KOPT-K1 (cell line): ENCODE results near the gene TMBIM6.
"Not testable (repeated sequence)": the region's sequence is repeated elsewhere in the genome, so short reads cannot be mapped to it uniquely, and the experiment has no call there.

Experiments
- H3K27ac ChIP-seq: fragments of 200-600 bp; sonication (generic); 2 replicates; pipeline ENCODE4 v1.5.1; 2016; ENCODE audit warnings: antibody characterized with exemption, mild to moderate bottlenecking, low read depth, low read length; ENCODE audit not compliant: poor library complexity, severe bottlenecking
- H3K36me3 ChIP-seq: fragments of 200-600 bp; sonication (generic); 2 replicates; pipeline ENCODE4 v1.5.1; 2017; ENCODE audit warnings: antibody characterized with exemption, mild to moderate bottlenecking, low read length, moderate library complexity; ENCODE audit not compliant: insufficient read depth
- H3K9me3 ChIP-seq: fragments of 200-600 bp; sonication (generic); 2 replicates; pipeline ENCODE4 v1.5.1; 2017; ENCODE audit warnings: antibody characterized with exemption, low read length, mild to moderate bottlenecking; ENCODE audit not compliant: insufficient read depth, poor library complexity, severe bottlenecking

TMBIM6 gene

DNA sequence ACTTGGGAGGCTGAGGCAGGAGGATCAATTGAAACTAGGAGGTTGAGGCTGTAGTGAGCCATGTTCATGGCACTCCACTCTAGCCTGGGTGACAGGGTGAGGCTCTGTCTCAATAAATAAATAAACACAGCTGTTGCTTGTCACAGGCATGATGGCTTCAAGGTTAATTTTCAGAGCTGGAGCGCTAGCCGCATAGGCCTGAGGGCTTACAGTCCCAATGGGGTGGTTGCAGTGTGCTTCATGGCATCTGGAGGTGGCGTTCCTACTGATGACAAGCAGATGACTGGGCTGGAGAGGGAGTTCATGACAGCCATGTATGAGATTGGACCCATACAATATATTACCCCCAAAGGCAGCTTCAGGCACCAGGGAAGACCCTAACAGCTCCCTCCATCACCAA lies 32.5 kb upstream of the TMBIM6 start:
- Histone ChIP-seq H3K36me3 (no peaks in the 10 kb centered on the region), H3K27ac (no peak overlapping the region), H3K9me3 (no peaks in the 10 kb centered on the region)

DNA sequence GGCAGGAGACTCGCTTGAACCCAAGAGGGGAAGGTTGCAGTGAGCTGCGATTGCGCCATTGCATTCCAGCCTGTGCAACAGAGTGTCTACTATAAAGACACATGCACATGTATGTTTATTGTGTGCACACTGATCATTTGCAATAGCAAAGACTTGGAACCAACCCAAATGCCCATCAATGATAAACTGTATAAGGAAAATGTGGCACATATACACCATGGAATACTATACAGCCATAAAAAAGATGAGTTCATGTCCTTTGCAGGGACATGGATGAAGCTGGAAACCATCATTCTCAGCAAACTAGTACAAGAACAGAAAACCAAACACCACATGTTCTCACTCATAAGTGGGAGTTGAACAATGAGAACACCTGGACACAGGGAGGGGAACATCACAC lies 27.4 kb upstream of the TMBIM6 start:
- H3K9me3 ChIP-seq, H3K36me3 ChIP-seq, H3K27ac ChIP-seq: not testable (repeated sequence)

DNA sequence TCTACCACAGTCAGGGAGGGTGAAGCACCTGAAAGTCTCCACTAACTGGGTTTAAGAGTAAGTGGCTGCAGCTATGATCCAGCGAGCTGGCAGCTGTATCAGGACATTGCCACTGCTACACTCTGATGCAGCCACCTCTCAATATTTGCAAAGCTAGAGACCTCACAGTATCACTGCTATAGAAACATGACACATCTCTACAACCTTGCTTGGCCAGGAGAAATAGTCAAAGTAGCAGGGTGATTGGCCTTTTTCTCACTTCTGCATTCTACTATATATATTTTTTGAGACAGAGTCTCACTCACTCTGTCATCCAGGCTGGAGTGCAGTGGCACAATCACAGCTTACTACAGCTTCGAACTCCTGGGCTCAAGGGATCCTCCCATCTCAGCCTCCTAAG lies 24.8 kb upstream of the TMBIM6 start:
- Histone ChIP-seq H3K27ac (no peak overlapping the region), H3K9me3 (no peaks in the 10 kb centered on the region), H3K36me3 (no peaks in the 10 kb centered on the region)

DNA sequence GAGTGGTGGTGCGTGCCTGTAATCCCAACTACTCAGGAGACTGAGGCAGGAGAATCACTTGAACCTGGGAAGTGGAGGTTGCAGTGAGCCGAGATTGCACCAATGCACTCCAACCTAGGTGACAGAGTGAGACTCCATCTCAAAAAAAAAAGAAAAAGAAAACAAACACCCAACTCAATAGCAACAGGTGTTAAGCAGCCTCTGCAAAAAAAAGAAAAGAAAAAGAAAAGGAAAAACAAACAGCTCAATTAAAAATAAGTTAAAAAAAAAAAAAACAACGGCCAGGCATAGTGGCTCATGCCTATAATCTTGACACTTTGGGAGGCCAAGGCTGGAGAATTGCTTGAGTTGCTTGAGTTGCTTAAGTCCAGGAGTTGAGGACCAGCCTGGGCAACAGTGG lies 23.6 kb upstream of the TMBIM6 start:
- H3K9me3 ChIP-seq, H3K27ac ChIP-seq, H3K36me3 ChIP-seq: not testable (repeated sequence)

DNA sequence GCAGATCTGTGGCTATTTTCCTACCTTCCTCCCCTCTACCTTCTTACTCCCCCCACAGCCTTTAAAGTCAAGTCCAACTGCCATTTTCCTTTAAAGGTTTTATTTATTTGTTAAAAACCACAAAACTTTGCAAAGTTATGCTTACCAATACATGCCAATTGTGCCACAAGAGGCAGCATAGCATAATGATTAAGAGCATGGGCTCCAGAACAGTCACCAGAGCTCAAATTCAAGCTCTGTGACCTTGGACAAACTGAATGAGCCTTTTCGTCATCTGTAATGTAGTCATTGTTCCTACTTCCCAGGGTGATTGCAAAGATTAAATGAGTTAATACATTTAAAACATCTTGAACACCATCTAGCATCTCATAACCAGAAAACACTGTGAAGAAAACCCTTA lies 21.1 kb upstream of the TMBIM6 start:
- no peaks in the 10 kb centered on the region for H3K36me3 ChIP-seq
- H3K27ac ChIP-seq: no peak overlapping the region
- H3K9me3 ChIP-seq: no peaks in the 10 kb centered on the region

DNA sequence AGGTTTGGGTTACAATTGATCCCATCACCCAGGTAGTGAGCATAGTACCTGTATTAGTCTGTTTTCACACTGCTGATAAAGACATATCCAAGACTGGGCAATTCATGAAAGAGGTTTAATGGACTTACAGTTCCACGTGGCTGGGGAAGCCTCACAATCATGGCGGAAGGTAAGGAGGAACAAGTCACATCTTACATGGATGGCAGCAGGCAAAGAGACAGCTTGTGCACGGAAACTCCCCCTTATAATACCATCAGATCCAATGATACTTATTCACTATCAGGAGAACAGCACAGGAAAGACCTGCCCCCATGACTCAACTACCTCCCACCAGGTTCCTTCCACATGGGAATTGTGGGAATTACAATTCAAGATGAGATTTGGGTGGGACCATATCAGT lies 20.0 kb upstream of the TMBIM6 start:
- not testable (repeated sequence) for H3K9me3 ChIP-seq, H3K27ac ChIP-seq, H3K36me3 ChIP-seq

DNA sequence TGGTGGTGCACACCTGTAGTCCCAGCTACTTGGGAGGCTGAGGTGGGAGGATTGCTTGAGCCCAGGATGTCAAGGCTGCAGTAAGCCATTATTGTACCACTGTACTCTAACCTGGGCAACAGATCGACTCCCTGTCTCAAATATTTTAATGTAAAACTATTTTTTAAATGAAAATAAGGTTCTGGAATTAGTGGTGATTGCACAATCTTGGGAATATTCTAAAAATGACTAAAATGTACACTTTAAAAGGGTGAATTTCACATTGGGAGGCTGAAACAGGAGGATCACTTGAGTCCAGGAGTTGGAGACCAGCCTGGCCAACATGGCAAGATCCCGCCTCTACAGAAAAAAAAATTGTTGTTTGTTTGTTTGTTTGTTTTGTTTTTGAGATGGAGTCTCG lies 12.9 kb upstream of the TMBIM6 start:
- H3K9me3 ChIP-seq: no peaks in the 10 kb centered on the region
- H3K27ac ChIP-seq: no peak overlapping the region
- no peaks in the 10 kb centered on the region for H3K36me3 ChIP-seq

DNA sequence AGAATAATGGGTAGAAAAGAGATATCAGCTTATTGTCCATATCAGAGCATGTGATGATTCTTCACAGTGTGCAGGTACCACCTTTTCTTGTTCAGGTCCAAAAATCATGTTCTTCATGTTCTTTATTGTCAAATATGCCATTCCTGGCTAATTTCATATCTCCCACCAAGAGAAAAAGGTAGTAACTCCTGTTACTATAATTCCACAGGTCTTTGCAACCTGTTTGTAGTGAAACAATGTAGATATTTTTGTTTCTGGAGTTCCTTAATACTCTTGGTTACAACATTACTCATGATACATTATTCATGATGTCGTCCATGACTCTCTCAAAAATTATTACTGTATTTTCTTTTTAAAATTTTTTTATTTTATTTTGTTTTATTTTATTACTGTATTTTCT lies 11.3 kb upstream of the TMBIM6 start:
- H3K27ac ChIP-seq: no peak overlapping the region
- no peaks in the 10 kb centered on the region for H3K36me3 ChIP-seq
- peaks cover under 1% of the 10 kb centered on the region for H3K9me3 ChIP-seq

DNA sequence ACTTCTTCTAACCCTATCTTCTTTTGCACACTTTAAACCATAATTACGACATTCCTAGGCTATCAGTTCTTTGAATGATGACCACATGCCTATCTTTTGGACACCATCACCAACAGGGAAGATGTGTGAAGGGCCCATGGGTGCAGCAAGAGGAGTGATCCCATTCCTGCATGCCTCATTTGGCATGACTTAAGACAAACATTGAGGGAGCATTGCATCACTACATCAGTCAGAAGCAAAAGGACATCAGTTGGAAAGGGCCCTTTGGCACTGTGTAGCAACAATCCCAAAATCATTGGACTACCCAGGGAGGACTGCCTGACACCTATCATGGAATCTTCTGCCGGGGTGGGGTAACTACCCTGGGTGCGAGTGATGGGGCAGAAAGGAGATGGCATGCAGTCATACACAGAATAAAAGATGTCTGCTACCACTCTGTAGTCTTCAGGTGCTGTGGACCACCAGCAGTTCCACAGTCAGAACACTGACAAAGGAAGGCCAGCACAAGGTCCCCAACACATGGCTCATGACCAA lies 10.7 kb upstream of the TMBIM6 start:
- H3K36me3 ChIP-seq: no peaks in the 10 kb centered on the region
- H3K9me3 ChIP-seq: peaks cover 6% of the 10 kb centered on the region
- H3K27ac ChIP-seq: no peak overlapping the region

DNA sequence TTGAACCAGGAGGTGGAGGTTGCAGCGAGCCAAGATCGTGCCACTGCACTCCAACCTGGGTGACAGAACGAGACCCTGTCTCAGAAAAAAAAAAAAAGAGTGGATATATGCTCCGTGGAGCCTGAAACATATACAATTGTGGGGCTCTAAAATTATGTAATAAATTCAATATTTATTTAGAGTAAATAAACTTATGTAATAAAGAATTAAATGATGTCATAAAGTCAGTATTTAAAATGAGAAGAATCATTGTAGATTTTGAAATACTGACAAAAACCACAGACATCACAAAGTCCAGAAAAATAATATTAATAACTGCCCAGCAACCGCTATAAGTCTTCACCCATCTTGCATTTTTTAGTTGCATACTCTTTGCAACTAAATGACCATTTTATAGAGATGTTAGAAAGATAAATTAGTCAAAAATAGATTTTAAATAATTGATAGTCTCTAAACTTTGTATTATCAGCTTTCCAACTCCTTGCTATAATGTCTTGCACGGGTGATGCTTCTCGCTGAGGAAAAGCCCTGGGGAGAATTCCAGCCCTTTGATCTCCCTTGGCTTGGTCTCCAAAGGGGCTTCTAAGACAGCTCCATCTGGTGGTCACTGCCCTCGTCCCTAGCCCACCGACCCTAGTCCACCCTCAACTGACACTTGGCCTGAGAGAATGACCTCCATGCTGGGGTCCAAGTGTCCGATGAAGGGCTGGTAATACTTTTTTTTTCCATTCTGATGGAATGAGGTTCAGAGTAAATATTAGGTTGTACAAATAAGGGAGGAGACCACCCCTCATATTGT lies 7.9 kb upstream of the TMBIM6 start:
- Histone ChIP-seq H3K27ac (no peak overlapping the region), H3K9me3 (peaks cover 7% of the 10 kb centered on the region), H3K36me3 (no peaks in the 10 kb centered on the region)

DNA sequence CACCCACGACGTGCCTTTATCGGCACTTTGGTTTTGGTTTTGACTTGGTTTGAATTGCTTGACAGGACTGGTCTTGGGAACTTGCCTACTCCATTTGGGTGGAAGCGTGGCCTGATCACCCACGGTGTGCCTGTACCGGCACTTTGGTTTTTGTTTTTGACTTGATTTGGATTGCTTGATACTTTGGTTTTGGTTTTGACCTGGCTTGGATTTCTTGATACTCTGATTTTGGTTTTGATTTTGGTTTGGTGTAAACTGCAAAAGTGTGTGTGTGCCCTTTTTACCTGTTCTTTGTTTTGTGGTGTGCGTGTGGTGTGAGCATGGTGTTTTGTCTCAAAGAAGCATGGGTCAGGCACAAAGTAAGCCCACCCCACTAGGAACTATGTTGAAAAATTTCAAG lies 6.5 kb upstream of the TMBIM6 start:
- H3K36me3 ChIP-seq, H3K9me3 ChIP-seq, H3K27ac ChIP-seq: not testable (repeated sequence)

DNA sequence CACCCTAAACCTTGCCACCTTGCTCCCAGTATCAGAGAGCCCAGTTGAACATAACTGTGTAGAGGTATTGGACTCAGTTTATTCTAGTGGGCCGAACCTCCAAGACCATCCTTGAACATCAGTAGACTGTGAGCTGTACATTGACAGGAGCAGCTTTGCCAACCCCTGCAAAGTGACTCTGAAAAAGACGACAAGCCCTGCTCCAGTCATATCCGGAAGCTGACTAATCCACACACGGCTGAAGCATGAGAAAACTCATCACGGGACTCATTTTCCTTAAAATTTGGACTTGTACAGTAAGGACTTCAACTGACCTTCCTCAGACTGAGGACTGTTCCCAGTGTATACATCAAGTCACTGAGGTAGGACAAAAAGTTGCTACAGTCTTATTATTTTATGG lies 2.6 kb upstream of the TMBIM6 start:
- not testable (repeated sequence) for H3K9me3 ChIP-seq, H3K36me3 ChIP-seq, H3K27ac ChIP-seq

DNA sequence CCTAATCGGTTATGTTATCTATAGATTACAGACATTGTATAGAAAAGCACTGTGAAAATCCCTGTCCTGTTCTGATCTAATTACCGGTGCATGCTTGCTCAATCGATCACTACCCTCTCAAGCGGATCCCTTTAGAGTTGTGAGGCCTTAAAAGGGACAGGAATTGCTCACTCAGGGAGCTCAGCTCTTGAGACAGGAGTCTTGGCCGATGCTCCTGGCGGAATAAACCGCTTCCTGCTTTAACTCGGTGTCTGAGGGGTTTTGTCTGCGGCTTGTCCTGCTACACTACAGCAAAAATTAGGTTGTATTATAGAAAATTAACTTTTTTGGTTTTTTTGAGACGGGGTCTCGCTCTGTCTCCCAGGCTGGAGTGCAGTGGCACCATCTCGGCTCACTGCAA lies 1.1 kb upstream of the TMBIM6 start:
- not testable (repeated sequence) for H3K27ac ChIP-seq, H3K9me3 ChIP-seq
- peaks cover 20% of the 10 kb centered on the region for H3K36me3 ChIP-seq

DNA sequence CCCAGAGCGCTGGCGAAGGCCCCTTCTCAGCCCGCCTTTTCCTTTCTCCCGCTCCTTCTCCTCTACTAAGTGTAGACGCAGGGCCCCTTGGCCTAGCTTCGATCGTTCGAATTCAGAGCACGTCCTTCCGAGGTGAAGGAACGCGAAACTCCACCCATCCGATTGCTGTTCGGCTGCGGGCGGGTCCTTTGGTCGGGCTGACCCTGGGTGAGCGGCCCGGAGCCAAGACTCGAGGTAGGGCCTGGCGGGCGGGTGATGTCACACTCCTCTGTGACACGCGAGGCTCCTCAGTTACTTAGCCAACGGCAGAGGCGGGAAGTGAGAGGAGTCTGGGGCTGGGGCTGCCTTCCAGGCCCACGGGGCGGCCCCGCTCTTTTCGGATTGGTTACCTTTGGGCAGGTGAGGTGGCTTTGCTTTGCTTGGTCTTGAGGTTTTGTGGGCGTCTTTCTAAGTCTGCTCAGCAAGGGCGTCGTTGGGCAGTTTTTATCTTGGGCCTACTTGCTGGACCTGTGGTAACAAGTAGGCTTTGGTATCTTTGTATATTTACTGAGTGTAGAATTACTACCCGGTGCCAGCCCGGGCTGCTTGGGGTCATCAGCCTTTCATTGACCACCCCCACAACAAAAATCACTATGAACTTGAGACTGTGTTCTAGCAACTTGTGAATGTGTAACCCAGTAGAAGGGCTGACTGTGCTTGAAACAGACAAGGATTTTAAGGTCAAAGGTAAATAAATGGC lies 694 bp downstream of the TMBIM6 start:
- Histone ChIP-seq H3K9me3 (no peaks in the 10 kb centered on the region), H3K36me3 (peaks cover 32% of the 10 kb centered on the region), H3K27ac (peak overlapping the region; percentile 88)

DNA sequence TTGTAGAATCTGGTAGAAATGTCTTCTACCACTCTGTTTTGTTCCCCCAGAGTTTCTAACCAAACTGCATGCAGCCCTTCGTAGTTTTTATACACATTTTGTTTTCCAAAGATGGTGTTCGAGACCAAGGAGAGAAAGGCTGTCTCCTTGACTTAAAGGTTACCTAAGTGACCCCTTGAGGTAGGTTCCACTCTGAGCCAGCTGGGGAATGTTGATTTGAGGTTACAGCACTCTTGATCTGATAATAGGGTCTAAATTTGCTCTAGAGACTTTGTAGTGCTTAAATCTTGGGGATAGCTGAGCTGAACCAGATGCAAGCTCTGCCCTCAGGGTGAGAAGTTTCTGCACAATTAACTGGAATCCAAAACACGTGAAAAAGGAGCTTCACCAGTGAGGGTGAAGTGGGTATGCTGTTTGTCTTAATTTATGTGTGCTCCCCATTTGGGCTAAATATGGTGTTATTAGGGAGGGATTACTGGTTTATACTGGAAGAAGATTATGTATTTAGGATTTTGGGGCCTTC lies 3.1 kb downstream of the TMBIM6 start:
- peaks cover 50% of the 10 kb centered on the region for H3K36me3 ChIP-seq
- H3K9me3 ChIP-seq: no peaks in the 10 kb centered on the region
- no peak overlapping the region for H3K27ac ChIP-seq
